ENCODE data around the gene KDM4E. TPM values are rescaled to one million over a fixed set of nuclear protein-coding genes. Genes with fewer than 3 reads are reported as not detected.
"Not testable (repeated sequence)": the region's sequence is repeated elsewhere in the genome, so short reads cannot be mapped to it uniquely, and the experiment has no call there.

Gene KDM4E
- total RNA-seq, 1 donor from 2014 or later = 0.41 TPM

DNA sequence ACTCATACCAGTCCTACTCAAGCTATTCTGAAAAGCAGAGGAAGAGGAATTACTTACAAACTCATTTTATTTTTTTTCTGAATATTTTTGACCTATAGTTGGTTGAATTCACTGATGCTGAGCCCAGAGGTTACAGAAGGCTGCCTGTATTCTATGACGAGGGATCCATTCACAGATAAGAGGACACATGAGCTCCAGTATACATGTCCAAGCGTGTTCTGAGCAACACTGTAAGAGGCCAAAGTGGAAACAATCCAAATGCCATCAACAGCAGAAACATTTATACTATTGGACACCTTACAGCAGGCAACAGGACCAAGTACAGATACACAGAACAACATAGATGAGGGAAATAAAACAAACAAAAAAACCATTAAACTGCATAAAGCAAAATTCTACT is 10.3 kb downstream of the KDM4E start:
- DNase-seq (ENCODE audit: low read depth) (no peak), FAIRE-seq (no peak)
- H3K36me3 Mint-ChIP-seq (ENCODE audit: low read depth, unreplicated experiment) = peaks cover 3% of the 10 kb centered on the region
- no peaks in the 10 kb centered on the region for H3K27me3 ChIP-seq (ENCODE audit: insufficient read depth, low read length)
- H3K27me3 Mint-ChIP-seq (ENCODE audit: low read depth, unreplicated experiment) = peaks cover 11% of the 10 kb centered on the region
- no peak overlapping the region for H3K27ac Mint-ChIP-seq (ENCODE audit: unreplicated experiment)
- TF ChIP-seq, protein P1, sequence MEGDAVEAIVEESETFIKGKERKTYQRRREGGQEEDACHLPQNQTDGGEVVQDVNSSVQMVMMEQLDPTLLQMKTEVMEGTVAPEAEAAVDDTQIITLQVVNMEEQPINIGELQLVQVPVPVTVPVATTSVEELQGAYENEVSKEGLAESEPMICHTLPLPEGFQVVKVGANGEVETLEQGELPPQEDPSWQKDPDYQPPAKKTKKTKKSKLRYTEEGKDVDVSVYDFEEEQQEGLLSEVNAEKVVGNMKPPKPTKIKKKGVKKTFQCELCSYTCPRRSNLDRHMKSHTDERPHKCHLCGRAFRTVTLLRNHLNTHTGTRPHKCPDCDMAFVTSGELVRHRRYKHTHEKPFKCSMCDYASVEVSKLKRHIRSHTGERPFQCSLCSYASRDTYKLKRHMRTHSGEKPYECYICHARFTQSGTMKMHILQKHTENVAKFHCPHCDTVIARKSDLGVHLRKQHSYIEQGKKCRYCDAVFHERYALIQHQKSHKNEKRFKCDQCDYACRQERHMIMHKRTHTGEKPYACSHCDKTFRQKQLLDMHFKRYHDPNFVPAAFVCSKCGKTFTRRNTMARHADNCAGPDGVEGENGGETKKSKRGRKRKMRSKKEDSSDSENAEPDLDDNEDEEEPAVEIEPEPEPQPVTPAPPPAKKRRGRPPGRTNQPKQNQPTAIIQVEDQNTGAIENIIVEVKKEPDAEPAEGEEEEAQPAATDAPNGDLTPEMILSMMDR (IDR thresholded peaks at IDR 0.05; ENCODE audit: insufficient read depth, low read depth, low read length) = no peak
- no peak for TF ChIP-seq EZH2 (IDR thresholded peaks at IDR 0.05; ENCODE audit: insufficient read depth, low read length)
- H3K4me2 ChIP-seq (ENCODE audit: low read length) = no peak overlapping the region
- no peak overlapping the region for H2AFZ ChIP-seq (ENCODE audit: low read depth, low read length)
- no peak overlapping the region for H3K4me3 Mint-ChIP-seq (ENCODE audit: unreplicated experiment)
- no peak overlapping the region for H3K4me3 ChIP-seq (ENCODE audit: insufficient read depth, low read depth, low read length)
- H3K36me3 ChIP-seq (ENCODE audit: insufficient read depth, low read length) = no peaks in the 10 kb centered on the region
- H3K27ac ChIP-seq (ENCODE audit: low read depth, low read length) = no peak overlapping the region
- no peaks in the 10 kb centered on the region for H4K20me1 ChIP-seq (ENCODE audit: insufficient read depth, low read length)
- H3K9me3 Mint-ChIP-seq (ENCODE audit: unreplicated experiment) = peaks cover 5% of the 10 kb centered on the region
- no peaks in the 10 kb centered on the region for H3K79me2 ChIP-seq (ENCODE audit: insufficient read depth, low read length)
- no peaks in the 10 kb centered on the region for H3K4me1 ChIP-seq (ENCODE audit: insufficient read depth, low read length)
- no peak overlapping the region for H3K9ac ChIP-seq (ENCODE audit: low read length)
- no peaks in the 10 kb centered on the region for H3K4me1 Mint-ChIP-seq (ENCODE audit: low read depth, unreplicated experiment)
- no peaks in the 10 kb centered on the region for H3K9me3 ChIP-seq (ENCODE audit: insufficient read depth, low read depth, low read length)

GRCh38 chr11:95037356-95038035 is 12.4 kb downstream of the KDM4E start:
- DNase-seq (ENCODE audit: low read depth); H3K9me3 Mint-ChIP-seq (ENCODE audit: unreplicated experiment); H3K9ac ChIP-seq (ENCODE audit: low read length); H3K36me3 ChIP-seq (ENCODE audit: insufficient read depth, low read length); H3K9me3 ChIP-seq (ENCODE audit: insufficient read depth, low read depth, low read length); H3K27me3 ChIP-seq (ENCODE audit: insufficient read depth, low read length); H4K20me1 ChIP-seq (ENCODE audit: insufficient read depth, low read length); H3K27me3 Mint-ChIP-seq (ENCODE audit: low read depth, unreplicated experiment); H3K4me1 Mint-ChIP-seq (ENCODE audit: low read depth, unreplicated experiment); H3K36me3 Mint-ChIP-seq (ENCODE audit: low read depth, unreplicated experiment); H3K27ac ChIP-seq (ENCODE audit: low read depth, low read length); H3K4me3 Mint-ChIP-seq (ENCODE audit: unreplicated experiment); H3K4me1 ChIP-seq (ENCODE audit: insufficient read depth, low read length); H3K79me2 ChIP-seq (ENCODE audit: insufficient read depth, low read length); FAIRE-seq; H3K27ac Mint-ChIP-seq (ENCODE audit: unreplicated experiment): not testable (repeated sequence)
- peak overlapping the region; percentile 62 for H3K4me2 ChIP-seq (ENCODE audit: low read length)
- TF ChIP-seq EZH2 (IDR thresholded peaks at IDR 0.05; ENCODE audit: insufficient read depth, low read length) = peak; percentile 33
- peak overlapping the region; percentile 5 for H3K4me3 ChIP-seq (ENCODE audit: insufficient read depth, low read depth, low read length)
- peak overlapping the region; percentile 60 for H2AFZ ChIP-seq (ENCODE audit: low read depth, low read length)

- H3K9me3 ChIP-seq (ENCODE audit: insufficient read depth, low read depth, low read length) = no peaks in the 10 kb centered on the region
- DNase-seq (ENCODE audit: low read depth) (no peak), FAIRE-seq (no peak)
- H3K36me3 Mint-ChIP-seq (ENCODE audit: low read depth, unreplicated experiment) = peaks cover 3% of the 10 kb centered on the region
- TF ChIP-seq, protein P1 (IDR thresholded peaks at IDR 0.05; ENCODE audit: insufficient read depth, low read depth, low read length) = no peak
- no peak for TF ChIP-seq EZH2 (IDR thresholded peaks at IDR 0.05; ENCODE audit: insufficient read depth, low read length)
- H3K9ac ChIP-seq (ENCODE audit: low read length) = no peak overlapping the region
- H3K4me1 Mint-ChIP-seq (ENCODE audit: low read depth, unreplicated experiment) = no peaks in the 10 kb centered on the region
- no peak overlapping the region for H3K27ac ChIP-seq (ENCODE audit: low read depth, low read length)
- H3K27me3 Mint-ChIP-seq (ENCODE audit: low read depth, unreplicated experiment) = peaks cover 14% of the 10 kb centered on the region
- peaks cover 5% of the 10 kb centered on the region for H3K9me3 Mint-ChIP-seq (ENCODE audit: unreplicated experiment)
- no peak overlapping the region for H3K27ac Mint-ChIP-seq (ENCODE audit: unreplicated experiment)
- peaks cover 24% of the 10 kb centered on the region for H3K27me3 ChIP-seq (ENCODE audit: insufficient read depth, low read length)
- H3K4me1 ChIP-seq (ENCODE audit: insufficient read depth, low read length) = no peaks in the 10 kb centered on the region
- H2AFZ ChIP-seq (ENCODE audit: low read depth, low read length) = no peak overlapping the region
- no peaks in the 10 kb centered on the region for H3K79me2 ChIP-seq (ENCODE audit: insufficient read depth, low read length)
- H3K4me3 Mint-ChIP-seq (ENCODE audit: unreplicated experiment) = no peak overlapping the region
- H3K4me2 ChIP-seq (ENCODE audit: low read length) = no peak overlapping the region
- no peaks in the 10 kb centered on the region for H3K36me3 ChIP-seq (ENCODE audit: insufficient read depth, low read length)
- no peaks in the 10 kb centered on the region for H4K20me1 ChIP-seq (ENCODE audit: insufficient read depth, low read length)
- no peak overlapping the region for H3K4me3 ChIP-seq (ENCODE audit: insufficient read depth, low read depth, low read length)
These were observed 17.2 kb downstream of the KDM4E start for GRCh38 chr11:95042239-95042638.

All from astrocyte (in vitro differentiated cells and primary cell).